Stimulated activated CD4-positive, alpha-beta T cell treated with anti-CD3 and anti-CD28 coated beads, Interleukin-1b, Interleukin-23, amount 100 ng/mL, for 24 hours (primary cell): ENCODE data around the gene RAPGEF3.

Source experiments
- DNase-seq, 4 experiments: peaks; one replicate each; pipeline ENCODE4 v3.0.0-alpha.2; 2020; ENCODE audit warnings: low read depth in 4 of 4, low spot score in 1 of 4

RAPGEF3 gene

GRCh38 chr12:47725893-47726292, 32.8 kb downstream of the RAPGEF3 start:
- DNase-seq: no peak

- DNase-seq: no peak
Measured at GRCh38 chr12:47725091-47725772, 33.4 kb downstream of the RAPGEF3 start, which contains the start of gene ENDOU. Gene ENDOU (minus strand): TSS chr12:47725490. CDS start chr12:47725413, 77 bp downstream.

- no peak for DNase-seq
Measured at GRCh38 chr12:47722941-47723631, 35.6 kb downstream of the RAPGEF3 start.

GRCh38 chr12:47722136-47722834, 36.4 kb downstream of the RAPGEF3 start:
- no peak for DNase-seq

- DNase-seq: no peak
Measured at GRCh38 chr12:47721431-47721973, 37.2 kb downstream of the RAPGEF3 start.

GRCh38 chr12:47718531-47718930, 40.1 kb downstream of the RAPGEF3 start:
- no peak for DNase-seq

GRCh38 chr12:47717443-47718193, 41.1 kb downstream of the RAPGEF3 start:
- DNase-seq: peak in 3 of 4 experiments; percentile 19 to 34 (median 20)

GRCh38 chr12:47717046-47717442, 41.6 kb downstream of the RAPGEF3 start:
- no peak for DNase-seq

GRCh38 chr12:47715877-47716548, 42.7 kb downstream of the RAPGEF3 start:
- no peak for DNase-seq

DNA sequence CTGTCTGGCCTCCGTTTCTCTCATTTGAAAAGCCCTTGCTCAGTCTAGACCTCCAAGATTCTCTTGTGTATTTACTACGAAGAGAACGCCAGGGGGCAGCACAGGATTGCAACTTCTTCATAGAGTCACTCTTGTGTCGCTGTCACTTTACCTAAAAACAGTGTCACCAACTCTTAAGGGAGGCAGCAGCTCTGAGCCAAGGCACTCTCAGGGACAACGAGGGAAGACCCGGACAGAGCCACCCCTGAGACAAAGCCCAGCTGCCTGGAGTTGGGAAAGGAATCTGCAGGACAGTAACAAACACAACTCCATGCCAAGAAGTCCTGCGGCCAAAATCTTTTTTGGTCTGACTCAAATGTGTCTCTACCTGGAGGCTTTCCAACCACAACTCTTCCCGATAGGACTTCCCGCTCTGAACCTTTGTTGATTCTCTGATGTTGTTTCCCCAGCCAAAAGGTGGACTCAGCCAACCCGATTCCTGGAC, 43.2 kb downstream of the RAPGEF3 start:
- peak; percentile 68 to 75 (median 70) for DNase-seq

DNA sequence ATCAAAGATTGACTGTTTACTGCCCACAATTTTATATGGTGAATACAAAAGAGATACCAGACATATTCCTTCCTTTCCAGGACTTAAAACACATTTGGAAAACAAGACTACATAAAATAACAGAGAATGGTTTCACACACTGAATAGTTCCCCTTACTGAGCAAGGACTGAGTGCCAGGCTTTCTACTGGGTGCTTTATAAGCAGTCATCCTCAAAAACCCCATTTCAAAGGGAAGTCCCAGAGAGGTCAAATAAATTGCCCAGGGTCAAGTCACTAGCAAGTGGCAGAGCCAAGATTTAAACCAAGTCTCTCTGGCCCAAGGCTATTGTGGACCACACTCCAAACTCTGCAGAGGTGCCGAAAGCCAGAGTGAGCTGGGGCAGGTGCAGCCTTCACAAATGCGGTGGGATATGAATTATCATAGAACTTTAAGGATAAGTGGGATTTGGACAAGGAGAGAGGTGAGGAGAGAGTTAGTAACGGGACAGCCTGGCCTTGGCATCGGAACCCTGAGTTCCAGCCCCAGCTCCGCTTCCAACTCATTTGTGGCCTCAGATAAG, 43.8 kb downstream of the RAPGEF3 start:
- no peak for DNase-seq

GRCh38 chr12:47712171-47712570, 46.5 kb downstream of the RAPGEF3 start:
- no peak for DNase-seq

DNA sequence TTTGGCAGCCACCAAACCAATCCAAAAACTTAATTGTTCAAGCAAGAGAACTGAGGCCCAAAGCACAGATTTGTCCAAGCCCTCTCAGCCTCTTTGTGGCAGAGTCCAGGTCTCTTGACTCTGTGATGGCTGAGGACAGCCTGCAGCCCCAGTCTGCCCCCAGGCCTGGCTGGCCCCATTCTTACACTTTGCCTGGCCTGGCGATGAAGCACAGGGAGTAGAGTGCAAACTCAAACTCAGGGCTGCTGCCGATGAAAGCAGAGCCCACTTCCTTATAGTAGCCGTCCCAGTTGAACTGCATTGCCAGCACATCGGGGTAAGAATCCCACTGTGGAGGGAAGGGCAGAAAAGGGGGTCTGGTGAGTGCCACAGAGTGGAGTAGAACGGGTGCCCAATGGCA, 47.2 kb downstream of the RAPGEF3 start:
- DNase-seq: no peak

DNA sequence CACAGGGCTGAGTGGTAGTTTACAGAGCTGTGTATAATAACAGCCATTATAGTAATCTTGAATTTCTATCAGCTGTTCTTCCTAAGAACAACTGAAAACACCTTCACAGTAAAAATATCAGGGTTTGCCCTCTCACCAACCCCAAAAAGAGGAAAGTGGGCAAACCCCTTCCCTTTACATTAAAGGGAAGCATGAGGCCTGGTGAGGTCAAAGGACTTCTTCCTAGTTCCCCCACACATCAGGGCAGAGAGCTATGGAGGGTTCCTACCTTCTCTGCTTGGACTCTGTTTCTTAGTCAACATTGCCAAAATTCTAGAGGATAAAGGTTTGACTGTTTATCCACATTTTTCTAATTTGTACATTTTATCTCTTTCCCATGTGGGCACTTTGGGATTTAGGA, 48.4 kb downstream of the RAPGEF3 start:
- no peak for DNase-seq

DNA sequence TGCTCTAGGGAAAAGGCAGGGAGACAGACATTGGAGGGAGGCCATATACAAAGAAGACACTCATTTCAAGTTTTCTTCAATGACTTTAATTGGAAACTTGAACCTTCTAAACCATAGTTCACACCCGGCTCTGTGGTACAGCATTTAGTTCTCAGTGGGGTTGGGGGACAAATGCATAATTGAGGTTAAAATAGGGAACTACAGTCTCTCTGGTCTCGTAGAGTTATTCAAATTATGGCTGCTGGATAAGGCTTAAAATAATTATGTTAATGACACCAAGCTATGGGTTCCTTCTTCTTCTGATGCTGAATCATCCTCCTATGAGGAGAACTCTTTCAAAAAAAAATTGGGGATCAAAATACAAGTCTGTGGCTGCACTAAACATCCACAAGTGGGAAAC, 49.0 kb downstream of the RAPGEF3 start:
- DNase-seq: no peak

GRCh38 chr12:47709237-47709636, 49.4 kb downstream of the RAPGEF3 start:
- DNase-seq: no peak

- no peak for DNase-seq
Measured at GRCh38 chr12:47707905-47708543, 50.7 kb downstream of the RAPGEF3 start.

- no peak for DNase-seq
Measured at GRCh38 chr12:47707355-47707754, 51.3 kb downstream of the RAPGEF3 start.
